NCI-H146 treated with DMSO at 0.1 percent for 48 hours (cell line): ENCODE data around the gene BARHL1.

Experiments
- DNase-seq: peaks from one replicate; lab custom pipeline; 2025; ENCODE audit not compliant: unreplicated experiment; lab: John Stamatoyannopoulos, UW

BARHL1 gene

DNA sequence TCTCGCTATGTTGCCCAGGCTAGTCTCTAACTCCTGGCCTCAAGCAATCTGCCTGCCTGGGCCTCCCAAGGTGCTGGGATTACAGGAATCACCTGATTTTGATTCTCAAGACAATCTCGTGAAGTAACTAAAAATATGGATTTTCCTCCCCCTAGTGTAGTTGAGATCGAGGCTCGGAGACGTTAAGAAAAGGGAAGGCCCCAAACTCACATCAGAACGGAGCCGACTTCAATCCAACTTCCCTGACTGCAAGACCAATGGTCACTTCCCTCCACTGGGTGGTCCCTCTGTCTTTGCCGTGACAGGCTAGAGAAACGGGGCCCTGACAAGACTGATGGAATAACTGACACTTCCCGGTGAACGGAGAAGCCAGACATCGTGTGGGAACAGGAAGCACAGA is 28.3 kb downstream of the BARHL1 start:
- no peak for DNase-seq

DNA sequence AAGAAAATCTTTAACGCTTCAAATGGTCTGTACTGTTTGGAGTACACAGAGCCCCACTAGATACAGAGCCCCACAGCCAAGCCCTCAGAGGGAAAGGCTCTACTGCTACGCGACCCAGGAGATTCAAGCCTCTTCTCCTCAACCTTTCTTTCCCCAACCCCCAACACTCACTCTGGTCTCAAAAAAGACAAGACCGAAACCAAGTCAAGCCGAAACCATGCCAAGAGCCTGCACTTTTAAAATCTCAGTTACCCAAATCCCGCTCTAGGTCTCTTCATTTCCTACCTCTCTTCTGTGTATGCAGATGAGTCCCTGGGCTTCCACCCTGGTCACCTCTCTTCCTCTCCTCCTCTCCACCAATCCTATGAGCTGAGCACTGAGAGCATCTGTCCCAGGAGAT is 31.9 kb downstream of the BARHL1 start:
- no peak for DNase-seq

DNA sequence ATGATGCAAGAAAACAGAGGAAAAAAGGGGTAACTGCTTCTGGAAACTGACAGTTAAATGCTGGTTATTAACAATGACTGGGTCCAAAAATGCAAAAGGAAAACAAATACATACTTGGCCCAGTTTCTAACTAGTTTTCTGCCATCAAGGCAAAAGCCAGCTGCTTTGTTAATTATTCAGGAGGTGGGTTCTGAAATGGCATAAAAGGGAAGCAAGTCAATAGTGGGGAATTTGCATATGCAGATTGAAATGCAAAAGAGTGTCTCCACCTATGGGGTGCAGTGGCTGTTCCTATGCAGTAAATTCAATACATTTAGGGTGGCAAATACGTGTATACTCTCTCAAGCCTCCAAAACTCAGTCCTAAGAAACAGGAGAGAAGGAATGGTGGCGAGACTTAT is 33.4 kb downstream of the BARHL1 start:
- DNase-seq, result no peak

DNA sequence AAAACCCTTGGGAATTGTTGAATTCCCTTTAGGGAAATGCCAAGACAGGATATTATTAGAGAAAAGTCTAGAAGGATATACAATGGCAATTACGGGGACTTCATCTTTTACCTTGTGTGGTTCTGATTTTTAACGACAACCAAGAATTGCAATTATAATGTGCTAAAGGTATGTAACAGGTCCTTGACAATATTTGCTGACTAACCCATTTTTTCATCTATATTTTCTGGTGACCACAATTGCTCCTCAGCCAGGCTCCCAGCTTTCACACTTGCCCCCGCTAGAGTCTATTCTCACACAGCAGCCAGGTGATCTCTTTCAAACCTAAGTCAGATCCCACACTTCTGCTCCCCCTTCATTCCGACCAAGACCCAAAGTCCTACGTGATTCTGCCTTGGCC is 34.3 kb downstream of the BARHL1 start:
- no peak for DNase-seq

DNA sequence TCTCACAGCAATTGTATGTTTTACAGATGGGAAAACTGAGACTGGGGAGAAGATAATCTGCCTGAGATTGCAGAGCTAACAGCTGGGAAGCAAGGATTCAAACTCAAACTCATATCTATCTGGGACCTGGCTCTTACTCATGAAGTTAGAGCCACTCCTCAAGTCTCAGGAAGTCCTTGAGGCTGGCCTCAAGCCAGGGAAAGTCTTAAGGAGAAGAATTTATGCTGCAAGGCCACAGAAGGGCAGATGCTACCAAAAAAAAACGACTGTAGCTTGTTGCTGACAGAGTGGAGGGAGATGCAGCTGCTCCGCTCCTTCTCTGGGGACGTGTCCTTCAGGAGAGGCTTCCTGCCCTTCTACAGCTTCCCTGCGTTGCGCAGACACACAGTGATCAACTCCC is 39.8 kb downstream of the BARHL1 start:
- DNase-seq, result no peak

DNA sequence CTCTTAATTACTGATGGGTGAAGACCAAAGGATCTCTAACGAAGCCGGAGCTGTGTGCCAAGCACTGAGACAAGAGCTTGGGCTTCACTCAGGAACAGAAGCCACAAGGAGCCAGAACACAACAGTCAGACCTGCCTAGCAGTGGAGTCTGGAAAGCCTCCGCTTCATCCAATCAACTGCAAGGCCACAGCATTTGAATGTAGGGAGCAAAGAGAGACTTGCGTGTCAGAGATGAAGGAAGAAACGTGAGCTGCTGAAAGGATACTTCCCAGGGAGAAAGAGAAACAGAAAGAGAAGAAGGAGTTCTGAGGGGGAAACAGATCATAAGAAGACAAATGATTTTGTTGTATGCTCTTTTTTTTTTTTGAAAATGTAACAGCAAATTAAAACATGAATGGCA is 43.9 kb downstream of the BARHL1 start:
- no peak for DNase-seq

DNA sequence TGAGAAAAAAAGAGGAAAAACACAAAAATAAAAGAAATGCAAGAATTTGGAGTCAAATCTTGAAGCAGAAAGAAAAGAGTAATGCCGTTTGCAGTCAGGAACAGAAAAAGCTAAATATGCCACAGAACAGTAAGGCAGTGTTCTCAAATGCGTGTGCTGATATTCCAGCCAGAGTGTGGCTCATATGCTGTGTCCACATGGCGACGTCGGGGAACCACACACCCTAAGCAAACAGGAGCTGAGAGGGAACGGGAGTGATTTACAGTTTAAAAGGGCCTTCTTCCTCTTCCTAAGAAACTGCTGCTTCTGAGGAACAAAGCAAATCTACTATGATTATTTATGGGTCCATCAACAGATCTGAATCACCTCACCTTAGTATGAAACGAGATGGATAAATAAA is 44.7 kb downstream of the BARHL1 start:
- DNase-seq, result no peak

DNA sequence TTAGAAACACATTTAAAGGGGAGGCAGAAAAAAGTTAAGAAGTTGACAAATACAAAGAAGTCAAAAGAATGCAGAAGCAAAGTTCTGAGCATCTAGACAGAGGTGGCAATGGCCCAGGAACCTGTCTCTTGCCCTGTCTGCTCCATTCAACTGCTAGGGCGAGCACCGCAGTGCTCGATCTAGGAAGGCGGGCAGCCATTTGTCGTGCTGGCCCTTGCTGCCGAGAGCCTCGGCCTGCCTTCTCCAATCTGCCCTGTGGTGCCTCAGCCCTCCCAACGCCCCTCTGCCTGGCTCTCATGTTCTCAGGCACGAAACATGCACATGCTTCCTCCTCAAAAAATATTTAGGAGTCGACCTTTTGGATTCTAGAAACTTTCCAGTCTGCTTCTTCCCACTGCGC is 45.2 kb downstream of the BARHL1 start:
- DNase-seq, result no peak

DNA sequence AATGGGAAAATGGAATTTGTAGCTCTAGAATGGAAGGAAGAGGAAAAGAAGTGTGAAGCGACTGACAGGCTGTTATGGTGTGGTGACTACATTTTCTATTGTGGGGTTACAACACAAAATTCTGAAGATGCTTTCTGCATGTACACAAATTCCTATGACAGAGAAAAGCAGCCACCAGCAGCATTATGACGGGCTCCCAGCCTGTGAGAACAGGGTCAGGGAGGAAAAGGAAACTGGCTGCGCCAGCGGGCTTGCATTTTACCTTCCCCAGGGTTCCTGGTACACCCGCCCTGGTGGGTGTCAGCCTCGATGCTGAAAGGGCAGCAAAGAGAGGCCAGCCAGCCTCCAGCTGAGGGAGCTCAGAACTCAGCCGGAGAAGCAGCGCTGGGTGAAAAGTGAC is 46.3 kb downstream of the BARHL1 start:
- no peak for DNase-seq

DNA sequence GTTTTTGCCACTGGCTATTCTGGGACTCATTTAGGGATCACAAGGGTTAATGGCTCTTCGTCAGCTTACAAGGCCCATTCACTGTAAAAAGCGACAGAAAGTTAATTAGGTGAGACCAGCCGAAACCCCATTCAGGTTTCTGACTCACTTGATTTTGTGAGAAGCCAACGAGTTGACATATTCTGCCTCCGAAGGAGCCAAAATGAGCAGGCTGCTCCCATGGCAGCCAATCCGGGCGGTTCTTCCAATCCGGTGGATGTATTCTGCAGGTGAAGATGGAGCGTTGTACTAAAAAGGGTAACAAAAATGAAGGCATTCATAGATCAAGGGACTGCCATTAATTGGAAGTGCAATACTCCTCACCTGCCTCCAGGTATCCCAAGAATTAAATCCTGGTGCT is 47.7 kb downstream of the BARHL1 start:
- no peak for DNase-seq

DNA sequence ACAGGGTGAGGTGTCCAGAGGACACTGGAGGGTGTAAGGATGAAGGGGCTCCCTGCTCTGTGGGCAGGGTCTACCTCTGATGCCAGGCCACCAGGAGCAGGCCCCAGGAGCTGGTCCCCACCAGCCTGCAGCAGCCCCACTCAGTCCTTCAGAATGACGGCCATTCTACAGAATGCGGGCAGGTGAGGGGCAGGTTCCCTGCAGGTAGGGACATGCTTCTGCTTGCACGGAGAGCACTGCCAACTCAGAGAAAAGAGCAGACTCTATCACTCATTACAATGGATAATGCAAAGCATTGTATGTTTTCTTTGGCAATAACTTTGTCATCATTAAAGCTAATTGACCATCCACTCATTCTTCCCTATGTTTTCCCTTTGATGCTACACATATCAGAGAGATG is 48.4 kb downstream of the BARHL1 start:
- no peak for DNase-seq

DNA sequence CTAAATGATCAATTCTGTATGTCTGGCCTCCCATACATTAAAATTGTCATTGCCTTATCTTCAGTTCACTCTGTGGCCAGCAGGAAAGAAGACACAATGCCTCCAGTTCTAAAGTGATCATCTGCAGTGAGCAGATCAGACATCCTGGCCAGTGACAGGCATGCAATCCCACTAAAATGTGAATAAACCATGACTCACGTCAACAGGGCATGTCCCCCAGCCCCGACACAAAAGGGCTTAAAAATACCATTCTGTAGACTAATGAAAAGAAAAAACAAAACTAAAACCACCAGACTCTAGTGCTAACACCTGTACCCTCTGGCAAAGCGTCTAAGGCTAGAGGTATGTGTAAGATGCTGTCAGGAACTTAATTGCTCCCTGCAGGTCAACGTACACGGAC is 48.9 kb downstream of the BARHL1 start:
- no peak for DNase-seq

DNA sequence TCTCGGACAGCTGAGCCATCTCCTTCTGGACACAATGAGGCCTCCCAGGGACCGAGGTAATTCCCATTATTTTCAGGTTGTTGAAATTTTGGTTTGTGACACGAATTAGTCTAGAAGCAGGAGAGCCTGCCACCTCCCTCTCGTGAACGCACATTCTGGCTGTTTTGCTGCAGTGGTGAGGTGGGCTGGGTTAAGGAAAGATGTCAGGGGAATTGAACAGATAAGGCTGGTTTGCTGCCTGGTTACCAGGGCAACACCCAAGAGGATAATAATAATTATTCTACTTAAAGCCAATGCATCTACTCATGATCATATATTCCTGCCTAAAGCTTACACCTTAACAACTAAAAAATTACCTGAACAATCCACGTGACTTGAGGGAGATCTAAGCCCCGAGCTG is 49.3 kb downstream of the BARHL1 start:
- DNase-seq, result no peak

DNA sequence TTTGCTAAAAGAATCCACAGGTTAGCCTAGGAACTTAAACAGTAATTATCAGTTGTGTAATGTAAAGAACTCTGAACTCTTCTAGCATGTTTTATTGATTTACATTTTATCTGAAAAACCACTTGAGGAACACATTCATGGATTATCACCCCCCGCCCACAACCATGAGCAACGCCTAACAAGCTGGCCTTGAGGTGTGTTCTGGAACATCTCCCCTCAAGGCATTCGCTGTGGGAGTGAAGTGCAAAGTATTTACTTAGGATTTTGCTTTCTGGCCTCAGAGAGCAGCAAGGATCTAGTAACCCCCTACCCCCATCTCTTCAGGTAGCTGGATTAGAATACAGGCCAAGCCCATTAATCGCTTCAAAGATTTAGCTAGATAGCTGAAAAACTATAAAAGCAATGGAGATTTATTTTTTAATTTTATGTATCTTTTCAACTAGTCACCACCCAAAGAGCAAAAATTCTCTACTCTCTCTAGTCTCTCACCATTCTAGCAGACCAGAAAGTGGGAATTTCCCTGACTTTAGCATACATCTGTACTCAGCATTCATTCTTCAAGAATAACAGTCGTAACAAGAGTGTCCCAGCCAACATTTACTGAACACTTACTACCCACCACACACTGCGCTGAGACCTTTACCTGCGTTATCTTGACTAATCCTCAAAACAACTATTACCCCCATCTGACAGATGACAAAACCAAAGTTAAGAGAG is 50.2 kb downstream of the BARHL1 start:
- no peak for DNase-seq

DNA sequence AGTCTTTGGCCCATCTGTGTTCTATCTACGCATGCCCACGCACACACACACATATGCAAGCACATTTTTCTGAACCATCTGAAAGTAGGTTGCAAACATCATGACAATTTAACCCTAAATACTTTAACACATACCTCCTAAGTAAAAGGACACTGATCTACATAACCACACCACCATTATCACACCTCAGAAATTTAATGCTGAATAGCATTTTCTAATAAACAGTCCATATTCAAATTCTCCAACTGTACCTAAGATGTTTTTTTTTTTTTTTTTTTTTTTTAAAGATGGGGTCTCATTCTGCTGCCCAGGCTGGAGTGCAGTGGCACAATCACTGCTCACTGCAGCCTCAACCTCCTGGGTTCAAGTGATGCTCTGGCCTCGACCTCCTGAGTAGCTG is 51.9 kb downstream of the BARHL1 start:
- DNase-seq, result no peak

DNA sequence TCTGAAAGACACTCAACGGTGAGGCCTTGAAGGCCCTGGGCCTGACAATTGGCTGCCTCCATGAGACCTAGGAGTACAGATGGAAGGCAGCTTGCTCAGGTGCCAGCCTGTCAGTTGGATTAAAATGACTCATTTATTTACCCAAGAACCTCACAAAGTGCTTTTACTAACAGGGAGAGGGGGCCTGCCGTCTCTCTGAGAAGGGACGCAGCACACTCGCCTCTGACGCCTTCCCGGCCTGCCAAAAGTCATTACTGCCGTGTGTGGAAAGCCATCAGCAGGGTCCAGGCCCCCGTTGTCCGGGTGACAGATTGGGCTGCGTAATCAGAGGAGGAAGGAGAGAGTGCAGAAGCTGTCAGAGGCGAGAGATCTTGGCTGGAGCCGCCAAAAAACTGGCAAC is 54.9 kb downstream of the BARHL1 start:
- DNase-seq, result no peak

DNA sequence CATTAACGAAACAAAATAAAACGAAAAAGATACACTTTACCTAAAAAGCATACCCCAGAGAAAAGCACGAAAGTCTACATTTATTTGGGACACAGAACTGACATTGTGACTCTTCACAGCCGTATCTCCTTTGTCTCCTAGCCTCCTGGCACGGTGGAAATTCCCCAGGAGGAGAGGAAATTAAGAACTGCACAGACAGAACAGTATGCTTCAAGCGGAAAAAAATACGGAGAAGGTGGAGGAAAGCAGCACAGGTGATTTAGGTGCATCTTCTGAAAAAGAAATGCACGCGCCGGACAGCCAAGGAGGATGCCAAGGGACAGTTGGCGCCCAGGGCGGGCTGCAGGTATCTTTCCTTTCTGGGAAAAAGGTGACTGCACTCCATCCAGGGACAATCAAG is 55.4 kb downstream of the BARHL1 start:
- no peak for DNase-seq

DNA sequence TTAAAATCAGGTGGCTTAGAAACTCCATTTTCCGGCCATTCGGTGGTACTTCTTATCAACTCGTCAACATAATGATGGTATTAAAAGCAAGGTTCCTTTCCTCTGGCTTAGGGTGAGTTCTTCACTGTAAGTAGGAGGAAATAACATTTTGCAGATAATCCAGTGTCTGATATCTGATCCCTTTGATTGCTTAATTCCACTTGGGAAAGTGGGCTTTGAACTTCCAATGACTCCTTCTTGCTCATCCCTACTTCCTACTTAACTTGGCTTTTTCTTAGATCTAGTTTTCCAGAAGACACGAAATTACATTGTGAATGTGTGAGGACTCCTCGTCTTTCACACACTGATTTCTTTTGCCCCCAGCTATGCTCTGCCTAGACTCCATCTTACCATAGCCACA is 55.8 kb downstream of the BARHL1 start:
- DNase-seq, result no peak

DNA sequence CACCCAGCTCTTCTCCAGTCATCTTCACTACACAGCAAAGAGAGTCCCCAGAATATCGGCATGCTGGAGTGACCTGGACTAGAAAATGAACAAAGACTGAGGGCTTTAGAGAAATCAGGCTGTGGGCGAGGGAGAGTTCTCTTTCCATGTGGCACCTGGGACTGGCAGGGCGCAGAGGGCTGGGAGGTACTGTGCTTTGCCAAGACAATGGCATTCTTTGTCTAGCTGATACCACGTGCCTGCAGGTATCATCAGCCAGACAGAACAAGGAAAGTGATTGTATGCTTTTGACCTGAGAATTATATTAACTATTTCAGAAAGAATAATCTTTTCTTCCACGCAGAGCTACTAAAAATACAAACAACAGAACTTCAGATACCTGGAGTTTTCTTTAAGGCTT is 56.9 kb downstream of the BARHL1 start:
- no peak for DNase-seq
